GM18951 (cell line): ENCODE results near the gene TRIM52.

Experiments
- POLR2A ChIP-seq: IDR thresholded peaks from 4 replicates; pipeline ENCODE4 v1.6.1; 2011; ENCODE audit warnings: mild to moderate bottlenecking; ENCODE audit not compliant: insufficient read length, insufficient read depth; ENCODE audit errors: extremely low read depth
- in situ Hi-C: fragments of 300-500 bp; cut with MboI; formaldehyde crosslinking; loops from one replicate; pipeline ENCODE4 v1.12.0; 2022; ENCODE audit warnings: low sequenced_read_pairs, mixed read lengths, inconsistent platforms; ENCODE audit not compliant: unreplicated experiment

The TRIM52 gene

GRCh38 chr5:181207214-181207959 lies 53.6 kb downstream of the TRIM52 start:
- TF ChIP-seq POLR2A, result no peak
- in situ Hi-C loops, result no loop called here

- no peak for TF ChIP-seq POLR2A
- in situ Hi-C loops, result no loop called here
These were observed 54.9 kb downstream of the TRIM52 start for GRCh38 chr5:181205761-181206649.
